AG09319 (cell line): ENCODE data around the gene PRKRA.
"Not testable (repeated sequence)": the region's sequence is repeated elsewhere in the genome, so short reads cannot be mapped to it uniquely, and the experiment has no call there.

Source experiments
- DNase-seq: peaks from one replicate; pipeline ENCODE4 v3.0.0-alpha.2; 2010; ENCODE audit warnings: low read depth; ENCODE audit errors: extremely low read depth
- TF ChIP-seq, protein P1 (sequence below): IDR thresholded peaks from 2 replicates; pipeline ENCODE4 v1.5.1; 2011; ENCODE audit warnings: low read depth, mild to moderate bottlenecking, inconsistent platforms, low read length, moderate library complexity

PRKRA gene

DNA sequence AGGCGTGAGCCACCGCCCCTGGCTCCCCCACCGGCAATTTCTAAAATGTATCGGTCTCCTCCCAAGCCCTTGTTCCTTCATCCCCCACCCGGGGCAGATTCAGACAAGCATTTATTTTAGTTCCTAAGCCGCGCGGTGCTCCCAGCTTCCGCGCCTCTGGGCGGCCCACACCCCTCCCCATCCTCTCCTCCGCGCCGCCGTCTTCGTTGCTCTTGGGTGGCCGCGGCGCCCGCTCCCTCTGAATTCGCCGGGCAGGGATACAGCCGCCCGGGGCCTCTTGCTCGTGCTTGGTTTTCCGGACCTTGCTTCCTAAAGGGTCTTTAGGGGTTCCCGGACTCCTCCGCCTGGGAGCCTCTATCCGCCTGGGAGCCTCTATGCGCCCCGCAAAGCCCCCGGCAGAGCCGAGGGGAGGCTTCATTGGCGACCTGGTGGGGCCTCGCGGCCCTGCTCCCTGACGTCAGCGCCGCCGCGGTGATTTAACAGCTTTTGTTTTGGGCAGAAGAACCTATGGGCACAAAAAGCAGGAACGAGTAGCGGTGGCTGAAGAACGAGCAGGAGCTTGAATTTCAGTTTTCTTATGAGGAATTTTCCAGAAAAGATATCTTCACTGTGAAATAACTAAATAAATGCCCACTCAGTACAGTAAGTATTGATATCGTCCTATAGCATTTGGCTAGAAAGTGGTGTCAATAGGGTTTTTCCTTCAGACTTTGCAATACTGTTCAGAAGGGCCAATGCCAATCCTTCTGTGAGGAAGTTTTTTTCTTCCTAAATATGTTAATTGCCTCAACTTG lies 37.3 kb downstream of the PRKRA start:
- TF ChIP-seq, protein P1, sequence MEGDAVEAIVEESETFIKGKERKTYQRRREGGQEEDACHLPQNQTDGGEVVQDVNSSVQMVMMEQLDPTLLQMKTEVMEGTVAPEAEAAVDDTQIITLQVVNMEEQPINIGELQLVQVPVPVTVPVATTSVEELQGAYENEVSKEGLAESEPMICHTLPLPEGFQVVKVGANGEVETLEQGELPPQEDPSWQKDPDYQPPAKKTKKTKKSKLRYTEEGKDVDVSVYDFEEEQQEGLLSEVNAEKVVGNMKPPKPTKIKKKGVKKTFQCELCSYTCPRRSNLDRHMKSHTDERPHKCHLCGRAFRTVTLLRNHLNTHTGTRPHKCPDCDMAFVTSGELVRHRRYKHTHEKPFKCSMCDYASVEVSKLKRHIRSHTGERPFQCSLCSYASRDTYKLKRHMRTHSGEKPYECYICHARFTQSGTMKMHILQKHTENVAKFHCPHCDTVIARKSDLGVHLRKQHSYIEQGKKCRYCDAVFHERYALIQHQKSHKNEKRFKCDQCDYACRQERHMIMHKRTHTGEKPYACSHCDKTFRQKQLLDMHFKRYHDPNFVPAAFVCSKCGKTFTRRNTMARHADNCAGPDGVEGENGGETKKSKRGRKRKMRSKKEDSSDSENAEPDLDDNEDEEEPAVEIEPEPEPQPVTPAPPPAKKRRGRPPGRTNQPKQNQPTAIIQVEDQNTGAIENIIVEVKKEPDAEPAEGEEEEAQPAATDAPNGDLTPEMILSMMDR = no peak

DNA sequence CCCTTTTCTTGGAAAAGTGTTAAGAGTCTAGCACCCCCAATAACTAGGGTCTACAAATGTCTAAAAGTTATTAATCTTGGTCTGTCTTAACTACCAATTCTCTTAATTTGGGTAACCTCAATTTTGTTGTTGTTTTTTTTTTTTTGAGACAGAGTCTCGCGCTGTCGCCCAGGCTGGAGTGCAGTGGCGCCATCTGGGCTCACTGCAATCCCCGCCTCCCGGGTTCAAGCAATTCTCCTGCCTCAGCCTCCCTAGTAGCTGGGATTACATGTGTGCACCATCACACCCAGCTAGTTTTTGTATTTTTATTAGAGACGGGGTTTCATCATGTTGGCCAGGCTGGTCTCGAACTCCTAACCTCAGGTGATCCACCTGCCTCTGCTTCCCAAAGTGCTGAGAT lies 38.5 kb downstream of the PRKRA start:
- not testable (repeated sequence) for DNase-seq

More for the DNA sequence above, 37.3 kb downstream of the PRKRA start:
- no peak for DNase-seq

DNA sequence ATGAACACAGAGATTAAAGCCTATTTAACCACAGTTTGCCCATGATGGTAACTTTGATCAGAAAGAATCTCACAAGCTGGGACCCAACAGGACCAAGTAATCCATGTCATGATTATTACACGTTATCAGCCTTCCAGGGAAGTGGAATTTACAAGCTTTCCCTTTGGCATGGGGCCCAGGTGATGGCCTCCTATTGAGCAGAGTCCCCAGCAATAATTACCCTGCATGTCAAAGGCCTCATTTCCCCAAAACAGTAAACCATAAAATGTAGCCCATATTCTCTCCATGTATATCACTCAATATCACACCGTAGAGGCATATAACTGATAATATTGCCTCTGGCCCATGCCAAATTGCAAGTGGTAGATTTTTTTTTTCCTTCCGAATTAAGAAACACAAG lies 38.9 kb downstream of the PRKRA start:
- no peak for DNase-seq
- TF ChIP-seq, protein P1 = no peak

DNA sequence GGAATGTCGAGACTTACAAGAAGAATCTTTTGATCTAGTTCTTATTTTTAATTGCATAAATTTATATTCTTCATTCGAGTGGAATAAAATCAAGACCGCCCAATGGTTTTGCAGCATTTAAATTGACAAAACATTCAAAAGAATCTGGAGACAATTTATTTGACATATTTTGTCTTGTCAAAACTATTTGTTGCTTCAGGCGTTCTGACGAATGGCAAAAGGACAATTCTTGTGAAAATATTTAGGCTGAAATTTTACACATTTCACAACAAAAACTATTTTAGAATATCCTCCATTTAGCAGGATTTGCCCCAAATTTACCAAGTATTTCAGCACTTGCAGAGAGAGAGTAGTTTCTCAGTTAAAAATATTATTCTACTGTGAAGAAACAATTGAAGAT lies 41.7 kb downstream of the PRKRA start:
- TF ChIP-seq, protein P1 = no peak
- no peak for DNase-seq

DNA sequence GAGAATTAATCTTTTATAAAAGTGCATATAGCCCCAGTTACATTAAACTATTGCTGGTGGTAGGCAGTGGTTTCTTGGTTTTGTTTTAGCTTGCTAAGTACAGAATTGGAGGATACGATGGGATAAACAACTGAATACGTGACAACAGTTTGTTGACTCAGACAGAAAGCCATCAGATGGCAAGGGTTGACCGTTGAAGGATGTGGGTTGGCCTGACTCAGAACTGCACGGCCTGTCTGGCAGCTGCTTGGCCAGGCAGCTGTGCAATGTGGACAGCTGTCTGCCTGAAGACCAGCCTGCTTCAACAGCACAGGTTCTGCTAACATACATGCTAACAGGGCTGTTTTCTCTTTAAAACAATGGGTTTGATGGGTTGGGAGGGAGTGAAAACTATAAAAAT lies 46.6 kb downstream of the PRKRA start:
- TF ChIP-seq, protein P1 = no peak
- no peak for DNase-seq

DNA sequence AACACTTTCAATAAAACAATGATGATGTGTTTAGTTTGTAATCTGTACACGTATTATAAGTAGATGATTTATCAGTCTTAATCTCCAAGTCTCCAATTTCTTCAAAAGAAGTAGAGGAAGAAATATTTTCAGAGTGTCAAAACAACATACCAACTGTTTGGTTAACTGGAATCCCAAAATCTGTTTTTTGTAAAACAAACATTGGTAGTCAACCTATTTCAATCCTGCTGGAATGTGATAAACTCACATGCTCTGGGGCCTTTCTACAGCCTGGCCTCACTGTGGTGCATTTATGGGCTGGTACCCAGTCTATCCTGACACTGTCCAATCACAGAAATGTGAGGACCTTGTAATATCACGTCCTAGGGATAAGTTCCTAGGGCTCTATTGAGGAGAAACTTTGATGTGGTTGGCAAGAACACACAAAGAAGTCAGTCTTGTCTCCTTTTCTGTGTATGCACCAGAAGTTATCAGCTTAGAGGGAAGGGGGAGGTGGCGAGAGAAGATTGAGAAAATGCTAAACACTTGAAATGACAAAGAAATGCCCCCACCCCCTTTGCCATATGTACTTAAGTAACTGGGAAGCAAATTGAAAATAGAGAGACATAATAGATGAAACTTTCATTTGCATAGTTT lies 47.2 kb downstream of the PRKRA start:
- no peak for DNase-seq

DNA sequence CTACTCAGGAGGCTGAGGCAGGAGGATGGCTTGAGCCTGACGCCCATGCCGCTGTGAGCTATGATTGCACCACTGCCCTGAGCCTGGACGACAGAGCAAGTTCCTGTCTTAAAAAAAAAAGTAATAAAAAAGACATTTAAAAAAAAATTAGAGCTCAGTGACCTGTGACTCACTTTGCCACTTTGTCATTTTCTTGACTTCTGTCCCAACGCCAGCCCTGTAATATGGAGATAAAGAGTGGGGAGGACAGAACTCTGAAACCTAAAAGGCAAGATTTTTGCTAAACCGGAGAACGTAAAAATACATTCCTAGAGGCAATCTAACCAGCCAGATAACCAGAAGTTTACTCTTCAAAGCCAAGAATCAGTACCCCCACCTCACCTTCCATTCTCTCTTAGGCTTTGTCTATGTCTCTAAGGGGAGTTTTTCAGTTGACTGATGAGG lies 49.0 kb downstream of the PRKRA start:
- TF ChIP-seq, protein P1 = no peak
- no peak for DNase-seq

More for the DNA sequence above, 47.2 kb downstream of the PRKRA start:
- TF ChIP-seq, protein P1 = no peak
